Skin epidermis (tissue), 12 donors: ENCODE measurements around the gene YBX1.
A peak's percentile ranks its signal among the peaks of the same experiment; 100 is the strongest.

Source experiments
- H3K27ac ChIP-seq, 21 experiments: fragments of 200-600 bp; sonication (generic) in 11 of 21; one replicate each; pipeline ENCODE4 v1.5.0; 2020; ENCODE audit warnings: mild to moderate bottlenecking in 3 of 21, inconsistent platforms in 2 of 21, moderate library complexity in 2 of 21
- H3K4me3 ChIP-seq, 7 experiments: fragments of 200-600 bp; sonication (generic) in 2 of 7; one replicate each; pipeline ENCODE4 v1.5.0; 2020; ENCODE audit warnings: inconsistent platforms in 2 of 7, mild to moderate bottlenecking in 2 of 7, moderate library complexity in 1 of 7

YBX1 gene

GRCh38 chr1:42732126-42732680 is 50.0 kb downstream of the YBX1 start:
- no peak overlapping the region for H3K4me3 ChIP-seq
- no peak overlapping the region for H3K27ac ChIP-seq

- Histone ChIP-seq H3K27ac (peak overlapping the region in 1 of 21 experiments; percentile 0), H3K4me3 (no peak overlapping the region)
Measured at GRCh38 chr1:42733415-42734200, 51.4 kb downstream of the YBX1 start.

GRCh38 chr1:42734201-42735035 is 52.2 kb downstream of the YBX1 start:
- H3K27ac ChIP-seq = no peak overlapping the region
- no peak overlapping the region for H3K4me3 ChIP-seq

- peak overlapping the region in 1 of 21 experiments; percentile 56 for H3K27ac ChIP-seq
- H3K4me3 ChIP-seq = no peak overlapping the region
Measured at GRCh38 chr1:42735056-42735455, 52.8 kb downstream of the YBX1 start.

GRCh38 chr1:42735477-42736105 is 53.4 kb downstream of the YBX1 start:
- peak overlapping the region in 2 of 21 experiments; percentile 6 to 56 for H3K27ac ChIP-seq
- no peak overlapping the region for H3K4me3 ChIP-seq

- H3K4me3 ChIP-seq = no peak overlapping the region
- peak overlapping the region in 3 of 21 experiments; percentile 6 to 58 (median 56) for H3K27ac ChIP-seq
Measured at GRCh38 chr1:42736152-42736551, 53.9 kb downstream of the YBX1 start.

GRCh38 chr1:42736571-42737200 is 54.5 kb downstream of the YBX1 start:
- Histone ChIP-seq H3K27ac (peak overlapping the region in 3 of 21 experiments; percentile 3 to 58 (median 56)), H3K4me3 (no peak overlapping the region)

GRCh38 chr1:42737257-42737656 is 55.0 kb downstream of the YBX1 start:
- peak overlapping the region in 2 of 21 experiments; percentile 37 to 56 for H3K27ac ChIP-seq
- no peak overlapping the region for H3K4me3 ChIP-seq

- no peak overlapping the region for H3K27ac ChIP-seq
- no peak overlapping the region for H3K4me3 ChIP-seq
Measured at GRCh38 chr1:42737986-42738677, 55.9 kb downstream of the YBX1 start.

- Histone ChIP-seq H3K4me3 (no peak overlapping the region), H3K27ac (no peak overlapping the region)
Measured at GRCh38 chr1:42738678-42739226, 56.5 kb downstream of the YBX1 start.

GRCh38 chr1:42739753-42740700 is 57.8 kb downstream of the YBX1 start, which contains the start of gene CLDN19:
Gene CLDN19, minus strand, starts transcription at chr1:42740236. Its CDS starts 173 bp downstream, at chr1:42740063.
- H3K27ac ChIP-seq = peak within 1 kb of the TSS in 2 of 21 experiments; percentile 75 to 84
- no peak within 1 kb of the TSS for H3K4me3 ChIP-seq

- peak overlapping the region in 3 of 21 experiments; percentile 66 to 84 (median 75) for H3K27ac ChIP-seq
- no peak overlapping the region for H3K4me3 ChIP-seq
Measured at GRCh38 chr1:42740851-42741580, 58.8 kb downstream of the YBX1 start.

- H3K27ac ChIP-seq = peak overlapping the region in 3 of 21 experiments; percentile 66 to 84 (median 75)
- no peak overlapping the region for H3K4me3 ChIP-seq
Measured at GRCh38 chr1:42741706-42742105, 59.5 kb downstream of the YBX1 start.

- H3K27ac ChIP-seq = peak overlapping the region in 6 of 21 experiments; percentile 11 to 84 (median 68)
- no peak overlapping the region for H3K4me3 ChIP-seq
Measured at GRCh38 chr1:42742141-42742540, 59.9 kb downstream of the YBX1 start.

GRCh38 chr1:42742617-42743316 is 60.5 kb downstream of the YBX1 start:
- Histone ChIP-seq H3K4me3 (no peak overlapping the region), H3K27ac (peak overlapping the region in 12 of 21 experiments; percentile 10 to 84 (median 57))
